ENCODE measurements around the gene MAP7.
"Not testable (repeated sequence)": the region's sequence is repeated elsewhere in the genome, so short reads cannot be mapped to it uniquely, and the experiment has no call there.

MAP7 gene

GRCh38 chr6:136330634-136331033, 219.6 kb downstream of the MAP7 start:
- DNase-seq, result no peak

- DNase-seq, result no peak
Measured at GRCh38 chr6:136326038-136326553, 224.1 kb downstream of the MAP7 start.

GRCh38 chr6:136324686-136325380, 225.4 kb downstream of the MAP7 start:
- DNase-seq, result peak; percentile 66

GRCh38 chr6:136323431-136324112, 226.7 kb downstream of the MAP7 start:
- peak; percentile 71 for DNase-seq

GRCh38 chr6:136319732-136320131, 230.5 kb downstream of the MAP7 start:
- no peak for DNase-seq

GRCh38 chr6:136318676-136319075, 231.5 kb downstream of the MAP7 start:
- no peak for DNase-seq

GRCh38 chr6:136317971-136318370, 232.3 kb downstream of the MAP7 start:
- no peak for DNase-seq

GRCh38 chr6:136317021-136317694, 233.1 kb downstream of the MAP7 start:
- DNase-seq, result peak; percentile 36

GRCh38 chr6:136315594-136315993, 234.6 kb downstream of the MAP7 start:
- DNase-seq, result no peak

GRCh38 chr6:136312975-136313374, 237.2 kb downstream of the MAP7 start:
- DNase-seq, result no peak

GRCh38 chr6:136309729-136310311, 240.4 kb downstream of the MAP7 start:
- no peak for DNase-seq

- no peak for DNase-seq
Measured at GRCh38 chr6:136309171-136309570, 241.1 kb downstream of the MAP7 start.

- not testable (repeated sequence) for DNase-seq
Measured at GRCh38 chr6:136308469-136308868, 241.8 kb downstream of the MAP7 start.

- no peak for DNase-seq
Measured at GRCh38 chr6:136307351-136307750, 242.9 kb downstream of the MAP7 start.

- DNase-seq, result no peak
Measured at GRCh38 chr6:136306466-136306865, 243.8 kb downstream of the MAP7 start.

- DNase-seq, result no peak
Measured at GRCh38 chr6:136304410-136304809, 245.8 kb downstream of the MAP7 start.

GRCh38 chr6:136303516-136303915, 246.7 kb downstream of the MAP7 start:
- DNase-seq, result no peak

GRCh38 chr6:136294621-136295020, 255.6 kb downstream of the MAP7 start:
- DNase-seq, result no peak
